Inferior parietal cortex (tissue), 1 donor: Measurements from ENCODE around the gene SMCP.

Experiments used
- DNase-seq: peaks from one replicate; pipeline ENCODE4 v3.0.0-alpha.2; 2016; ENCODE audit errors: extremely low spot score

SMCP gene

GRCh38 chr1:152878042-152878441 lies at the start of gene SMCP:
Gene SMCP, plus strand, starts transcription at chr1:152878322. Its CDS starts 6,101 bp downstream, at chr1:152884423.
- no peak for DNase-seq

DNA sequence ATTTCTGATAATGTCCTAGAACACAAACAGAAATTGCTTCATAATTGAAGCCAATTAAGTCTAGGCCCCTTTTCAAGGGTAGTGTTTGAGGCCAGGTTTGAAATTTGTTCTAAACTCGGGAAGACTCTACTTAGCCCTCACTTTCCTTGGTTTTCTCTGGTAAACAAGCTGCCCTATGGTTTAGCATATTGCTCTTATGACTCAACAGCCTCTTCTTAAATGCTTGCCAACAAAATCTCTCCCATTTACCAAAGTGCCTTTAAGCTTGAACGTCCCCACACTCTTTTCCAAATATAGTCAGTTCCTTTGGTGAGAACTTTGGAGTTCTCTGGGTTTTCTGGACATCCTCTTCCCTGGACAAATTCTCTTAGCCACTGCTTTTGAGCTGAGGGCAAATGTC lies 41.3 kb upstream of the SMCP start:
- no peak for DNase-seq

DNA sequence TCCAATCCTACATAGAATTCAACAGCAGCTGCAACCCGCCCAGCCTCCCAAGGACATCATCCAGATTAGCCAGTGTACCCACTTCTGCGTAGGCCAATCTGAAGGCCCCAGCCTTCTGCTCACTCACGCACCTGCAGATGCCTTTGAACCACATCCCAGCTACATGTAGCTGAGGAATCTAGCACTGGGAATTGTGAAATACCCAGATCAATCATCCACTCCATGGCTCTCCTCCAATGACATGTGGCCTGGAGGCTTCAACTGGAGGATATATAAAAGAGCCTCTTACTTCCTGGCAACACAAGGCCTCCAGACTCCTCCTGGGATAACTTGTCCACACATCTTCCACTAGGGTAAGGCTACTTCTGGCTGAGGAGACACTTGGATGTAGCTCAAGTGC lies 35.6 kb upstream of the SMCP start, which contains the start of gene LCE6A:
Gene LCE6A, plus strand, starts transcription at position 301 of the 400 bp plus-strand sequence. CDS start 665 bp downstream, outside the sequence.
- DNase-seq: no peak

GRCh38 chr1:152855661-152856060 lies 22.5 kb upstream of the SMCP start:
- no peak for DNase-seq

GRCh38 chr1:152858062-152858461 lies 20.1 kb upstream of the SMCP start:
- DNase-seq: no peak

- no peak for DNase-seq
Observed at GRCh38 chr1:152859696-152860095, 18.4 kb upstream of the SMCP start, which contains the start of gene LCE7A. Gene LCE7A, plus strand, starts transcription at chr1:152859996. Its CDS starts 702 bp downstream, at chr1:152860698.

GRCh38 chr1:152860129-152860528 lies 18.0 kb upstream of the SMCP start:
- DNase-seq: no peak

DNA sequence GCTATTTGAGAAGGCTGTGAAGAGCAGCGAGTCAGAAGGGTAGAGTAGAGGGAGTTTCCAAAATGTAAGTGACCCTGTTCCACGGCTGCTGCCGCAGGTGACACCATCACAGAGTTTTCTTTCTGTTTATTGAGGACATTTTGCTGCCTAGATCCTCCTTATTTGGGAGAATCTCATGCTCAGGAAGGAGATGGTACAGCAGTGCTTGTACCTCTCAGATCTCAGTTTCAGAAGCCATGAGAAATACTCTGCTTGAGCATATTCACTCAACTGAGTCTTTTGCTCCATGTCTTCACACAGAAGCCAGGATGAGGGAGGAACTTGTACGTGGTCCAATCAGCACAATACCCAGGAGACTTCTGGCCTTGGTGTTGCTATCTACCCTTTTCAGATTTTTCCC lies 16.7 kb upstream of the SMCP start:
- DNase-seq: no peak

- DNase-seq: no peak
Observed at GRCh38 chr1:152864443-152864842, 13.7 kb upstream of the SMCP start.

DNA sequence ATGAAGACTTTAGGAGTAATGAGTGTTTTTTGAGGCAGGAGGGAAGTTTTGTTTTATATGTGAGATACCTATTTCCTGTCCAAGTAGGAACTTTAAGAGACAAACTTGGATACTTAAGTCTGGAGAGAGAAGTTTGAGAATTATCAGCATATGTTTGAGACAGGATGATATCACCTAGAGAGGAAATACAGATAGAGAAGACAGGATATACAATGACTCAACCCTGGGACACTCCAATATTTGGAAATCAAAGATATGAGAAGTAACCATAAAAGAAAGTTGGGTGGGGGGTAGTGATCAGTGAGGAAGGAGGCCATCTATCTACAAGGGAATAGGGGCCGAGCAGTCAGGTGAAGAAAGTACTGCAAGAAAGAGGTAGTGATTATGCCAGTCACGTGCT lies 11.8 kb upstream of the SMCP start:
- no peak for DNase-seq

GRCh38 chr1:152869808-152870419 lies 8.2 kb upstream of the SMCP start:
- DNase-seq: peak; percentile 76

GRCh38 chr1:152870831-152871730 lies 7.0 kb upstream of the SMCP start:
- no peak for DNase-seq

DNA sequence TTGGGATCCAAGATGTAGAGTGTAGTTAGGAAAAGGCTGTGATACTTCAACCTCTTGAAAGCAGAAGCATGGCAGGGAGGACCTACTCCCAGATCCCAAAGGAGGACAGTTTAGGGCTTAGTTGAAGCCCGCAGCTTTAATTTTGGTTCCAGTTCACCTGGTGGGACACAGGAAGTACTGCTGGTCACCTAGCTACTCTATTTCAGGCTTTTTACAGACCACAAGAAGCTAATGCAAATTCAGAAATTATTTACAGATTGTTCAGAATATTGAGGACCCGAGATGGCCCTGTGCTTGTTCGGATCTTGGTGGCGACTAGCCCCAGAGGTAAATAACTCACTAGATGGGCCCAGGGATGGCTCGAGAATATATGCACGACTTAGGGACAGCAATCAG lies 6.4 kb upstream of the SMCP start:
- DNase-seq: no peak

- DNase-seq: no peak
Observed at GRCh38 chr1:152873495-152873894, 4.6 kb upstream of the SMCP start.

GRCh38 chr1:152876827-152877226 lies 1.3 kb upstream of the SMCP start:
- DNase-seq: no peak

DNA sequence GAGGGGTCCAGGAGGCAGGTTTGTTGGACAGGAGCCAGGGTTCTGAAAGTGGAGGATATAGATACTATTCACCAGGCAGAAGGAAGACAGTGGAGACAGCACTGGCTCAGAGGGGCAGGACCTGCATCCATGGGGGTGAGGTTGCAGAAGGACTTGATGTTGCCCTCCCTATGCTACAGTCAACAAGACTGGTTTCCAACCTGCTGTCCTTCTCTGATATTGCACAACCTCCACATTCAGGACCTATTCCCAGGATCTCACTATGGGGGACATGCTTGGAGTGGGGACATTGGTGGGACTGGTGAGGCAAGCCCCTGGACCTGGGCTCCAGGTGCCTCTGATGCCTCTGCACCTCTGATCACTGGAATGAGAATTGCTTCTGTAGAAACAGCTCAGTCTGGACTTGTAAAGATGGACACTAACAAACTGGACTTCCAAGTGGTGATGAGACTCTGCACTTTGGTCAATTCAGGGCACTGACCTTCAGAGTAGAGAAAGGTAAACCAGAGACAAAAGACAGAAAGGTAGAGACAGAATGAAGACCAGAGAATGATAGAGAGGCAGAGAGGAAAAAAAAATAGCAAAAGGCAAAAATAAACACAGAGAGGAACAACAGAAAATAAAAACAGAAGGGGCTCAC lies 1.6 kb downstream of the SMCP start:
- DNase-seq: no peak

- DNase-seq: no peak
Observed at GRCh38 chr1:152880316-152880715, 2.2 kb downstream of the SMCP start.

DNA sequence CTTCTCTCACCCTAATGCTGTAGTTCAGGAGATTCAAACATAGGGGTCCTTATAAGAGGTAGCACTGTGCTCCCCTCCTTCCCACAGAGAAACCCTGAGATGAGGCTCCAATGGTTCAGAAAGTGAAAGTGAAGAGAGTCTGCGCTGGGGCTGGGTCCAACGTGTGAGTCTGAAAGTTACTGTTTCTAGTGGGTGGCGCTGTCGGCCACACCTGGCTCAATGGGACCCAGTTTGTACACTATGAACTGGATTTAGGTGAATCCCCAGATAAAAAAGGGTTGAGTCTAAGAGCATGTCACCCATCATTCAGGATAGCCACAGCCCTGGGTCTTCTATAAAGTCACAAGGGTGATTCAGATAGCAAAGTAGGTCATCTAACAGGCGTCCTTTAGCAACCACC lies 2.8 kb downstream of the SMCP start:
- DNase-seq: no peak

GRCh38 chr1:152884085-152884484 lies 6.0 kb downstream of the SMCP start:
- DNase-seq: no peak

- DNase-seq: no peak
Observed at GRCh38 chr1:152884506-152884905, 6.4 kb downstream of the SMCP start.

DNA sequence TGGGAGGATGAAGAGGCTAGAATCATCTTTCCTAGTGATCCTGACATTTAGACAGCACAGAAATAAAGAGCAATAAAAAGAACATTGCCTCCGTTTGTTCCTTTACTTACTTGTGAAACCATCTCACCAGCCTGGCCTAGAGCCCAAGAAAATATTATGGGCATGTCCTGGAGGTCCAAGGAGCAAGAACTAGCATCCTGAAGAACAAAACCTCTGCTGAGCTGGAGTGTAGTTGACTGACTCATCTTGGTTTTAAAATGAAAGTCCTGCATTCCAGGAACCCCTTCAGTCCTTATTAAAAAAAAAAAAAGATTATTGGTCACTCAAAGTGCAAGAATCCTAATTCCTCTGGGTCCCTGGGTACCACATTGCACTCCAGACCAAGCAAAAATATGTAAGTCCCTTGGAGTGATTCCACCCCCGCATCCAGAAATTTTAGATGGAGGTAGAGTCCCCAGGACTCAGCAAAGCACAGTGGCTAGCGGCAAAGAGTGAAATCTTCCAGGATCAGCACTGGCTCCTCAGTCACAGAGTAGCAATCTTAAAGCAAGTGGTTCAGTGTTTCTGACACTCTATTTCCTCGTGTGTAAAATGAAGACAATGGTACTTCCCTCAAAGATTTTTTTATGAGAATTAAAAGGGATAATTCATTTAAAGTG lies 7.0 kb downstream of the SMCP start:
- no peak for DNase-seq

DNA sequence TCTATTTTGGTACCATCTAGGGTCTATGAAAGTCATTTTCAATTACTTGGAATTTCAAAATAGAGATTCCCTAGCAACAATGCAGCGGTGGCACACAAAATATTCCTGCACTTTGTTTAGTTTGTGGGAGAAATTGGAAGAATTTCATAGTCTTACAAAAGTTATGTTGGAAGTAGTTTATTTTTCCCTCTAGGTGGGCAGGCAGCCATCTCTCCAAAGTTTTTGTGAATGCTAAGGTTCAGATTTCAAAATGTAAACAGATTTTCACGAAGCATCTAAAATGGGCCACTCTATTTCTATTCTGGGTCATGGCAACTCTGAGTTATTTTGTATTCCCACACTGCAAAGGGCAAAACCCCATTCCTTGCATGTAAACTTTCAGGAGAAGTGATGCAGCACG lies 8.0 kb downstream of the SMCP start:
- DNase-seq: no peak
